CD4-positive, alpha-beta memory T cell (primary cell): ENCODE results near the gene HERPUD1. TPM values are rescaled to one million over a fixed set of nuclear protein-coding genes. Genes with fewer than 3 reads are reported as not detected.
A peak's percentile ranks its signal among the peaks of the same experiment; 100 is the strongest.
"Not testable (repeated sequence)": the region's sequence is repeated elsewhere in the genome, so short reads cannot be mapped to it uniquely, and the experiment has no call there.

Experiments
- CTCF ChIA-PET: fragments of 350-600 bp; sonication (Branson Sonifier 250); formaldehyde crosslinking; loops from one replicate; lab custom pipeline; 2021; ENCODE audit warnings: inconsistent platforms; ENCODE audit not compliant: partially characterized antibody; lab: Charles Lee
- POLR2A ChIA-PET: fragments of 350-600 bp; sonication (Branson Sonifier 250); formaldehyde crosslinking; loops from one replicate; lab custom pipeline; 2021; ENCODE audit not compliant: partially characterized antibody; lab: Charles Lee
- DNase-seq, 5 donors: peaks; one replicate each; pipeline versions ENCODE4 v3.0.0 to v3.0.0-alpha.2; 2020 to 2022; ENCODE audit warnings: mixed read lengths in 1 of 5
- H3K27ac ChIP-seq: one replicate; pipeline ENCODE4 v1.7.0; 2013; ENCODE audit warnings: low read depth, low read length
- H3K27me3 ChIP-seq: 2 replicates; pipeline ENCODE4 v1.7.0; 2013; ENCODE audit warnings: mild to moderate bottlenecking, low read length, moderate library complexity; ENCODE audit not compliant: insufficient read depth
- H3K36me3 ChIP-seq: 2 replicates; pipeline ENCODE4 v1.7.0; 2013; ENCODE audit warnings: mild to moderate bottlenecking, low read length, moderate library complexity; ENCODE audit not compliant: insufficient read depth
- H3K4me1 ChIP-seq: 2 replicates; pipeline ENCODE4 v1.7.0; 2013; ENCODE audit warnings: mild to moderate bottlenecking, low read length, moderate library complexity; ENCODE audit not compliant: insufficient read depth
- H3K4me3 ChIP-seq, 2 donors: one replicate each; pipeline ENCODE4 v1.7.0; 2013; ENCODE audit warnings: low read length in 2 of 2, mild to moderate bottlenecking in 1 of 2
- H3K9me3 ChIP-seq, 2 donors: one replicate each; pipeline ENCODE4 v1.7.0; 2013; ENCODE audit warnings: low read length in 2 of 2, control low read depth in 1 of 2; ENCODE audit not compliant: control insufficient read depth in 1 of 2
- H3K27ac Mint-ChIP-seq, 7 donors: one replicate each; pipeline ENCODE4 v1.8.0; 2020 to 2021; ENCODE audit warnings: mixed read lengths in 7 of 7, mild to moderate bottlenecking in 6 of 7, inconsistent platforms in 3 of 7, moderate library complexity in 3 of 7
- H3K27me3 Mint-ChIP-seq, 2 donors: one replicate each; pipeline ENCODE4 v1.8.0; 2020 to 2021; ENCODE audit warnings: mixed read lengths in 2 of 2
- H3K36me3 Mint-ChIP-seq, 2 donors: one replicate each; pipeline ENCODE4 v1.8.0; 2020 to 2021; ENCODE audit warnings: mixed read lengths in 2 of 2, inconsistent platforms in 1 of 2, mild to moderate bottlenecking in 1 of 2
- H3K4me1 Mint-ChIP-seq, 4 donors: one replicate each; pipeline ENCODE4 v1.8.0; 2020 to 2021; ENCODE audit warnings: mixed read lengths in 4 of 4, mild to moderate bottlenecking in 1 of 4
- H3K4me3 Mint-ChIP-seq, 8 donors: one replicate each; pipeline ENCODE4 v1.8.0; 2020 to 2021; ENCODE audit warnings: mixed read lengths in 8 of 8, mild to moderate bottlenecking in 7 of 8, moderate library complexity in 6 of 8, inconsistent platforms in 3 of 8
- H3K9me3 Mint-ChIP-seq, 8 donors: one replicate each; pipeline ENCODE4 v1.8.0; 2020 to 2021; ENCODE audit warnings: mixed read lengths in 8 of 8, mild to moderate bottlenecking in 5 of 8, inconsistent platforms in 3 of 8, moderate library complexity in 1 of 8
- intact Hi-C: fragments of 100-400 bp; cut with micrococcal nuclease; formaldehyde crosslinking; loops from one replicate; pipeline ENCODE4 v1.15.1; 2023
- polyA plus RNA-seq, 2 donors: library from polyadenylated mRNA; unstranded; fragments of 300-500 nt; fragmentation: Illumina TruSeq; gene quantifications; one replicate each; pipeline ENCODE4 v1.2.3, GENCODE V29; 2021
- total RNA-seq, 2 experiments: library from RNA; stranded (reverse); gene quantifications; one replicate each; pipeline ENCODE4 v1.2.3, GENCODE V29; 2021

Gene HERPUD1
- total and polyA plus RNA-seq, 4 experiments from 2014 or later: 110 to 201 (median 133) TPM

GRCh38 chr16:56988161-56988947 is 56.4 kb downstream of the HERPUD1 start:
- POLR2A ChIA-PET: interaction anchor here (0.8 to 8.4 kb wide), 18 partner anchors 9 to 199 kb away, joined by 4 to 210 read pairs (median 12); partner anchors contain the start of genes HERPUD1, PSME3IP1 and RSPRY1
- H3K27ac ChIP-seq: peak overlapping the region; percentile 97
- H3K27me3 ChIP-seq: no peaks in the 10 kb centered on the region
- Mint-ChIP-seq H3K27me3 (no peaks in the 10 kb centered on the region), H3K27ac (peak overlapping the region; percentile 89 to 100 (median 98)), H3K4me3 (peak overlapping the region; percentile 94 to 100 (median 99)), H3K36me3 (peaks cover 27 to 66% of the 10 kb centered on the region in 2 donors), H3K9me3 (no peaks in the 10 kb centered on the region), H3K4me1 (peaks cover 41 to 96% (median 56%) of the 10 kb centered on the region in 4 donors)
- CTCF ChIA-PET: interaction anchor here (1.1 to 10.1 kb wide), 7 partner anchors 19 to 104 kb away, joined by 3 to 81 read pairs (median 7); partner anchors contain the start of gene CPNE2
- no peaks in the 10 kb centered on the region for H3K9me3 ChIP-seq
- intact Hi-C loops: loop anchor here (2.0 kb wide), 1 partner anchor 56 kb away; the partner anchor contains the start of gene HERPUD1
- peaks cover 72% of the 10 kb centered on the region for H3K4me1 ChIP-seq
- no peaks in the 10 kb centered on the region for H3K36me3 ChIP-seq
- peak overlapping the region; percentile 85 to 91 for H3K4me3 ChIP-seq
- DNase-seq: no peak

- Mint-ChIP-seq H3K27ac (peak within 1 kb of the TSS; percentile 89 to 100 (median 98)), H3K36me3 (peaks cover 34 to 73% of the 10 kb centered on the region in 2 donors), H3K4me1 (peaks cover 50 to 96% (median 64%) of the 10 kb centered on the region in 4 donors), H3K9me3 (no peaks in the 10 kb centered on the region), H3K4me3 (peak within 1 kb of the TSS; percentile 94 to 100 (median 99)), H3K27me3 (no peaks in the 10 kb centered on the region)
- CTCF ChIA-PET: interaction anchor here (1.1 to 10.1 kb wide), 10 partner anchors 10 to 103 kb away, joined by 3 to 81 read pairs (median 8); partner anchors contain the start of gene CPNE2
- H3K27me3 ChIP-seq: no peaks in the 10 kb centered on the region
- intact Hi-C loops: loop anchor here (1.0 to 2.0 kb wide), 5 partner anchors 10 to 56 kb away; partner anchors contain the start of gene HERPUD1
- no peaks in the 10 kb centered on the region for H3K36me3 ChIP-seq
- peak within 1 kb of the TSS; percentile 85 to 91 for H3K4me3 ChIP-seq
- H3K9me3 ChIP-seq: no peaks in the 10 kb centered on the region
- H3K27ac ChIP-seq: peak within 1 kb of the TSS; percentile 97
- POLR2A ChIA-PET: interaction anchor here (0.7 to 8.4 kb wide), 24 partner anchors 8 to 198 kb away, joined by 3 to 210 read pairs (median 8); partner anchors contain the start of genes HERPUD1, PSME3IP1 and RSPRY1
- H3K4me1 ChIP-seq: peaks cover 72% of the 10 kb centered on the region
- DNase-seq: peak; percentile 85 to 94 (median 89)
These were observed 57.3 kb downstream of the HERPUD1 start, which contains the start of gene NLRC5 for GRCh38 chr16:56988948-56989945. Gene NLRC5 (plus strand): TSS chr16:56989557. CDS start chr16:57020713, 31,156 bp downstream.

GRCh38 chr16:56989988-56990387 is 58.0 kb downstream of the HERPUD1 start:
- Mint-ChIP-seq H3K27ac (peak overlapping the region; percentile 89 to 100 (median 98)), H3K9me3 (no peaks in the 10 kb centered on the region), H3K36me3 (peaks cover 33 to 69% of the 10 kb centered on the region in 2 donors), H3K4me3 (peak overlapping the region; percentile 94 to 100 (median 99)), H3K27me3 (no peaks in the 10 kb centered on the region), H3K4me1 (peaks cover 51 to 96% (median 64%) of the 10 kb centered on the region in 4 donors)
- CTCF ChIA-PET: interaction anchor here (1.1 to 10.1 kb wide), 9 partner anchors 9 to 94 kb away, joined by 3 to 81 read pairs (median 8); no protein-coding TSS in a partner anchor
- POLR2A ChIA-PET: interaction anchor here (0.7 to 8.4 kb wide), 22 partner anchors 8 to 127 kb away, joined by 3 to 210 read pairs (median 10); partner anchors contain the start of gene HERPUD1
- DNase-seq: no peak
- Histone ChIP-seq H3K27ac (peak overlapping the region; percentile 97), H3K4me3 (peak overlapping the region; percentile 63 to 85), H3K9me3 (no peaks in the 10 kb centered on the region), H3K36me3 (no peaks in the 10 kb centered on the region), H3K27me3 (no peaks in the 10 kb centered on the region), H3K4me1 (peaks cover 72% of the 10 kb centered on the region)
- intact Hi-C loops: loop anchor here (1.0 to 2.0 kb wide), 5 partner anchors 9 to 57 kb away; partner anchors contain the start of gene HERPUD1

- ChIA-PET POLR2A (interaction anchor here (0.6 to 8.4 kb wide), 17 partner anchors 7 to 58 kb away, joined by 3 to 210 read pairs (median 34); partner anchors contain the start of gene HERPUD1), CTCF (interaction anchor here (0.7 to 10.1 kb wide), 5 partner anchors 20 to 51 kb away, joined by 3 to 81 read pairs (median 9); no protein-coding TSS in a partner anchor)
- Mint-ChIP-seq H3K36me3 (peaks cover 33 to 68% of the 10 kb centered on the region in 2 donors), H3K27ac (peak overlapping the region; percentile 89 to 100 (median 98)), H3K27me3 (no peaks in the 10 kb centered on the region), H3K4me3 (peak overlapping the region; percentile 94 to 100 (median 99)), H3K4me1 (peaks cover 47 to 96% (median 64%) of the 10 kb centered on the region in 4 donors), H3K9me3 (no peaks in the 10 kb centered on the region)
- Histone ChIP-seq H3K9me3 (no peaks in the 10 kb centered on the region), H3K36me3 (no peaks in the 10 kb centered on the region), H3K27me3 (no peaks in the 10 kb centered on the region), H3K4me1 (peaks cover 72% of the 10 kb centered on the region), H3K4me3 (peak overlapping the region; percentile 63 to 85), H3K27ac (peak overlapping the region; percentile 97)
- intact Hi-C loops: no loop called here
- no peak for DNase-seq
These were observed 58.7 kb downstream of the HERPUD1 start for GRCh38 chr16:56990407-56991286.

- H3K4me1 ChIP-seq: peaks cover 72% of the 10 kb centered on the region
- intact Hi-C loops, H3K27me3 Mint-ChIP-seq, H3K9me3 ChIP-seq, H3K9me3 Mint-ChIP-seq, H3K27me3 ChIP-seq, DNase-seq, H3K36me3 ChIP-seq: not testable (repeated sequence)
- peak overlapping the region in 1 of 2 donors; percentile 85 for H3K4me3 ChIP-seq
- Mint-ChIP-seq H3K4me1 (peaks cover 55 to 96% (median 68%) of the 10 kb centered on the region in 4 donors), H3K27ac (peak overlapping the region; percentile 36 to 98 (median 94)), H3K36me3 (peaks cover 36 to 76% of the 10 kb centered on the region in 2 donors), H3K4me3 (peak overlapping the region; percentile 94 to 100 (median 99))
- ChIA-PET CTCF (interaction anchor here (1.2 to 2.6 kb wide), 7 partner anchors 13 to 50 kb away, joined by 3 to 8 read pairs (median 4); no protein-coding TSS in a partner anchor), POLR2A (interaction anchor here (0.6 to 6.6 kb wide), 6 partner anchors 12 to 47 kb away, joined by 3 to 110 read pairs (median 30); no protein-coding TSS in a partner anchor)
- H3K27ac ChIP-seq: peak overlapping the region; percentile 97
These were observed 60.5 kb downstream of the HERPUD1 start for GRCh38 chr16:56992431-56992830.
